Measurements from ENCODE around the gene MSRB1. TPM values are rescaled to one million over a fixed set of nuclear protein-coding genes. Genes with fewer than 3 reads are reported as not detected.

The MSRB1 gene
- total RNA-seq, 1 experiment from 2014 or later: 25.7 TPM

DNA sequence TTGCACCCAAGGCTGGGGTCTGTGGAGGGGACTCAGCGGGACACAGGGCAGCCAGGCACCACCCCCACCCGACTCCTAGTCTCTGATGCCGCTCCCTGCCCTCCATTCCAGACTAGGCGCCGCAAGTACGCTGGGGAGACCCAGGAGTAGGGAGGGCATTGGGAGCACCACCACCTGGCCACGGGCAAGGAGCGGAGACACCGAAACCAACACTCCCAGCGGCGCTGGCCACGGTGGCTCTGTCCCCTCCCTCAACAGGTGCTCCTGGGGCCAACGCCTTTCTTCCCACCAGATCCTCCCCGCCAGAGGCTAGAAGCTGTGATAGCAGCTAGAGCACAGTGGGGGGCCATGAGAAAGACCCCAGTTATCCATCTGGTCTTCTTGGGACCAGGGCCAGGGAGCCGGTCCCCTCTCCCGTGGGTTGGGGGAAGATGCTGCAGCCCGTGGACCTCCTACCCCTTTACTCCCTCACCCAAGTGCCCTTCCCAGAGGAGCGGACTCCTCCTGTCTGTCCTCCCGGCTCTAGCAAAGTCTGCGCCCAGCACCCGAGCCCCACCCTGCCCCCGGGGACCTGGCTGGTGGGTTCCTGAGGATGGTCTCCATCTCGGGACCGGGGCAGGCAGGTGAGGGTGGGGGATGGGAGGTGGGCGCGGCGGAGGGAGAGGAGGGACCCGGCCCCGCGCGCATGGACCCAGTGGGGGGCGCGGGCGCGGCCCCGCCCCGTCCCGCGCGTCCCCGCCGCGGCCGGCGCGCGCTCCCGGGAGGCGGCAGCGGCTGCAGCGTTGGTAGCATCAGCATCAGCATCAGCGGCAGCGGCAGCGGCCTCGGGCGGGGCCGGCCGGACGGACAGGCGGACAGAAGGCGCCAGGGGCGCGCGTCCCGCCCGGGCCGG, 46.5 kb upstream of the MSRB1 start, which contains the start of gene SYNGR3:
SYNGR3 (plus strand) TSS at position 762 of the 892 bp plus-strand sequence. CDS start 133 bp downstream, outside the sequence.
- Histone ChIP-seq H3K9ac (ENCODE audit: low read length) (no peak within 1 kb of the TSS), H3K4me2 (ENCODE audit: low read length) (peak within 1 kb of the TSS; percentile 65), H3K79me2 (ENCODE audit: low read length) (peaks cover 16% of the 10 kb centered on the region), H3K27ac (ENCODE audit: low read length) (no peak within 1 kb of the TSS), H2AFZ (ENCODE audit: low read length) (peak within 1 kb of the TSS; percentile 20; the same call in 1 of the 2 replicates), H3K27me3 (ENCODE audit: low read length) (no peaks in the 10 kb centered on the region), H3K9me2 (replicated peaks; ENCODE audit: low read length) (no peaks in the 10 kb centered on the region), H3K36me3 (ENCODE audit: low read depth, low read length) (no peaks in the 10 kb centered on the region; the same call in 1 of the 2 replicates), H4K20me1 (ENCODE audit: low read length) (no peaks in the 10 kb centered on the region), H3F3A (ENCODE audit: low read length, unreplicated experiment) (no peaks in the 10 kb centered on the region), H3K4me3 (ENCODE audit: low read length) (peak within 1 kb of the TSS; percentile 52), H3K9me3 (ENCODE audit: low read length) (no peaks in the 10 kb centered on the region), H3K4me1 (ENCODE audit: insufficient read depth, low read length) (peaks cover 18% of the 10 kb centered on the region)
- no TSS peak for BruUV-seq (replicated peaks)
- DNase-seq: peak; percentile 39
- POLR2A ChIA-PET (ENCODE audit: unreplicated experiment): no interaction called here
- intact Hi-C loops (cut with micrococcal nuclease): no loop called here
- CTCF ChIA-PET: no interaction called here
- no peak for TF ChIP-seq CTCF (conservative IDR thresholded peaks at IDR 0.05; ENCODE audit: low read depth, low read length)
- TF ChIP-seq EZH2phosphoT487 (IDR thresholded peaks at IDR 0.05; ENCODE audit: borderline replicate concordance, low read length): no peak
- no peak for TF ChIP-seq EZH2 (IDR thresholded peaks at IDR 0.05; ENCODE audit: low read length, unreplicated experiment)
- peak; percentile 14; the same call in 1 of the 2 replicates for ATAC-seq

DNA sequence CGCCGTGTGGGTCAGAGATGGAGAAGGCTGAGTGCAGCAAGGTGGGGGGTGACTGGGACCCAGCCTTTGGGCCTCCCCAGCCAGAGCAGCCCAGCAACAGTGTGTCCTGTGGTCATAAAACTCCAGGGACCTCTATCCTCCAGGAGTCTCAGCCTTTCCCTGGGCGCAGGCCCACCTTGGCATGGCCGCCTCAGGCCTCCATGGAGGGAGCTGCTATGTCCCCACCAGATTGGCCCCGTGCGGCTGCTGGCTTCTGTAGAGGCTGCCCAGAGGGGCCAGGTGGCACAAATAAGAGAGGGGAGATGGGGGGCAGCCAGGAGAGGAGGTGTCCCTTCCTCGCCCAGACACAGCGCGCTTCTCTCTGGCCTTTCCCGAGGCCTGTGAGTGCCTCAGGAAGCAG, 44.2 kb upstream of the MSRB1 start:
- POLR2A ChIA-PET (ENCODE audit: unreplicated experiment): no interaction called here
- no peak overlapping the region for H3K4me2 ChIP-seq (ENCODE audit: low read length)
- no TSS peak for BruUV-seq (replicated peaks)
- H3K9me3 ChIP-seq (ENCODE audit: low read length): no peaks in the 10 kb centered on the region
- no peaks in the 10 kb centered on the region for H3K9me2 ChIP-seq (replicated peaks; ENCODE audit: low read length)
- no peak overlapping the region for H3K4me3 ChIP-seq (ENCODE audit: low read length)
- H3K4me1 ChIP-seq (ENCODE audit: insufficient read depth, low read length): peaks cover 21% of the 10 kb centered on the region
- H3K27me3 ChIP-seq (ENCODE audit: low read length): no peaks in the 10 kb centered on the region
- peaks cover 3% of the 10 kb centered on the region for H3F3A ChIP-seq (ENCODE audit: low read length, unreplicated experiment)
- peaks cover 19% of the 10 kb centered on the region for H3K79me2 ChIP-seq (ENCODE audit: low read length)
- ATAC-seq: no peak
- H3K9ac ChIP-seq (ENCODE audit: low read length): no peak overlapping the region
- no peaks in the 10 kb centered on the region for H4K20me1 ChIP-seq (ENCODE audit: low read length)
- no peak overlapping the region for H3K27ac ChIP-seq (ENCODE audit: low read length)
- H2AFZ ChIP-seq (ENCODE audit: low read length): no peak overlapping the region
- H3K36me3 ChIP-seq (ENCODE audit: low read depth, low read length): no peaks in the 10 kb centered on the region; the same call in 1 of the 2 replicates
- intact Hi-C loops (cut with micrococcal nuclease): no loop called here
- CTCF ChIA-PET: no interaction called here
- TF ChIP-seq EZH2phosphoT487 (IDR thresholded peaks at IDR 0.05; ENCODE audit: borderline replicate concordance, low read length) (no peak), EZH2 (IDR thresholded peaks at IDR 0.05; ENCODE audit: low read length, unreplicated experiment) (no peak), CTCF (conservative IDR thresholded peaks at IDR 0.05; ENCODE audit: low read depth, low read length) (no peak)
- DNase-seq: no peak

Measured in PC-3 (cell line).